NCI-H2227 treated with DMSO at 0.1 percent for 48 hours (cell line): ENCODE results near the gene IL1R1.

Experiments used
- DNase-seq: peaks from one replicate; lab custom pipeline; 2025; lab: John Stamatoyannopoulos, UW

Gene IL1R1

DNA sequence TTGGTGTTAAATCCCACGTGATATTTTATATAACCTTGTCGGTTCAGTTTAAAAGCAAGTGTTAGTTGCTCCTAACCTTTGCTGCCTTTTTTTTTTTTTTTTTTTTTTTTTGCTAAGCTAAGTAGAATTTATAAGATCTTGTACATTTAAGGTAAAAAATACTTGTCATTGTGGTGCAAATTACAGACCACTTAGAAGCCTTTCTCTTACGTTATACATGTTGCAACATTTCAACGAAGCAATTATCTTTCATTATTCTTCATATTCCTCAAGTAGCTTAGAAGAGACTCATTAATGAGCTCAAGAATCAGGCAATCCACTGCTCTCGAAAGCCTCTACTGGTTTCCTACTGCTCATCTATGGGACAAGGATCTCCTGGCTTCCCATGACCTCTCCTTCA is 29.4 kb downstream of the IL1R1 start:
- no peak for DNase-seq

DNA sequence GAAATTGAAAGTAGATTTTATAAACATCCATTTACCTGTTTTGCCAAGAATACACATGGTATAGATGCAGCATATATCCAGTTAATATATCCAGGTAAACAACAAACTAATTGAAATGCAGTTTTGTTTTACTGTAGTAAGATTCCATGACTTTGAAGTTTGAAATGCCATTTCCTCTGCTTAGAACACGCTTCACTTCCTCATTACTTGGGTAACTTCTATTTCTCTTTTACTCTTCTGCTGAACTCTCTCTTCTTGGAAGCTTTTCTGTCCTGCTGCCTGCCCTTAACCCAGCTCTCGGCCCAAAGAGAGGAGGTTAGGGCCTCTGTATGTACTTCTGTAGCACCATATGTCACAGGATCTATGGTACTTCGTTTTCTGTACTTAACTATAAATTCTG is 30.2 kb downstream of the IL1R1 start:
- DNase-seq: no peak

DNA sequence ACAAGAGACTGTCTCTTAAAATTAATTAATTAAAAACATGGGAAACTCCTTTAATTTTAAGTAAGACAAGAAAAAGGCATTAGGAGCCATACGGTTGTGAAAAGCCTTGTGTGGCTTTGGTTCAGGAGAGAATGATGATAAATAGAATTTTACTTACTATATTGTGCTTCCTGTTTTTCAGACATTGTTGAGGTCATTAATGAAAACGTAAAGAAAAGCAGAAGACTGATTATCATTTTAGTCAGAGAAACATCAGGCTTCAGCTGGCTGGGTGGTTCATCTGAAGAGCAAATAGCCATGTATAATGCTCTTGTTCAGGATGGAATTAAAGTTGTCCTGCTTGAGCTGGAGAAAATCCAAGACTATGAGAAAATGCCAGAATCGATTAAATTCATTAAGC is 33.6 kb downstream of the IL1R1 start:
- DNase-seq: no peak

DNA sequence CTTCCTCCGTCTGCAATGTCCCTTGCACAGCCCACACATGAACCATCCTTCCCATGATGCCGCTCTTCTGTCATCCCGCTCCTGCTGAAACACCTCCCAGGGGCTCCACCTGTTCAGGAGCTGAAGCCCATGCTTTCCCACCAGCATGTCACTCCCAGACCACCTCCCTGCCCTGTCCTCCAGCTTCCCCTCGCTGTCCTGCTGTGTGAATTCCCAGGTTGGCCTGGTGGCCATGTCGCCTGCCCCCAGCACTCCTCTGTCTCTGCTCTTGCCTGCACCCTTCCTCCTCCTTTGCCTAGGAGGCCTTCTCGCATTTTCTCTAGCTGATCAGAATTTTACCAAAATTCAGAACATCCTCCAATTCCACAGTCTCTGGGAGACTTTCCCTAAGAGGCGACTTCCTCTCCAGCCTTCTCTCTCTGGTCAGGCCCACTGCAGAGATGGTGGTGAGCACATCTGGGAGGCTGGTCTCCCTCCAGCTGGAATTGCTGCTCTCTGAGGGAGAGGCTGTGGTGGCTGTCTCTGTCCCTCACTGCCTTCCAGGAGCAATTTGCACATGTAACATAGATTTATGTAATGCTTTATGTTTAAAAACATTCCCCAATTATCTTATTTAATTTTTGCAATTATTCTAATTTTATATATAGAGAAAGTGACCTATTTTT is 35.4 kb downstream of the IL1R1 start:
- DNase-seq: no peak

DNA sequence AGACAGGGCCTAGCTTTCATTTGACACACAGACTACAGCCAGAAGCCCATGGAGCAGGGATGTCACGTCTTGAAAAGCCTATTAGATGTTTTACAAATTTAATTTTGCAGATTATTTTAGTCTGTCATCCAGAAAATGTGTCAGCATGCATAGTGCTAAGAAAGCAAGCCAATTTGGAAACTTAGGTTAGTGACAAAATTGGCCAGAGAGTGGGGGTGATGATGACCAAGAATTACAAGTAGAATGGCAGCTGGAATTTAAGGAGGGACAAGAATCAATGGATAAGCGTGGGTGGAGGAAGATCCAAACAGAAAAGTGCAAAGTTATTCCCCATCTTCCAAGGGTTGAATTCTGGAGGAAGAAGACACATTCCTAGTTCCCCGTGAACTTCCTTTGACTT is 36.5 kb downstream of the IL1R1 start:
- DNase-seq: no peak

DNA sequence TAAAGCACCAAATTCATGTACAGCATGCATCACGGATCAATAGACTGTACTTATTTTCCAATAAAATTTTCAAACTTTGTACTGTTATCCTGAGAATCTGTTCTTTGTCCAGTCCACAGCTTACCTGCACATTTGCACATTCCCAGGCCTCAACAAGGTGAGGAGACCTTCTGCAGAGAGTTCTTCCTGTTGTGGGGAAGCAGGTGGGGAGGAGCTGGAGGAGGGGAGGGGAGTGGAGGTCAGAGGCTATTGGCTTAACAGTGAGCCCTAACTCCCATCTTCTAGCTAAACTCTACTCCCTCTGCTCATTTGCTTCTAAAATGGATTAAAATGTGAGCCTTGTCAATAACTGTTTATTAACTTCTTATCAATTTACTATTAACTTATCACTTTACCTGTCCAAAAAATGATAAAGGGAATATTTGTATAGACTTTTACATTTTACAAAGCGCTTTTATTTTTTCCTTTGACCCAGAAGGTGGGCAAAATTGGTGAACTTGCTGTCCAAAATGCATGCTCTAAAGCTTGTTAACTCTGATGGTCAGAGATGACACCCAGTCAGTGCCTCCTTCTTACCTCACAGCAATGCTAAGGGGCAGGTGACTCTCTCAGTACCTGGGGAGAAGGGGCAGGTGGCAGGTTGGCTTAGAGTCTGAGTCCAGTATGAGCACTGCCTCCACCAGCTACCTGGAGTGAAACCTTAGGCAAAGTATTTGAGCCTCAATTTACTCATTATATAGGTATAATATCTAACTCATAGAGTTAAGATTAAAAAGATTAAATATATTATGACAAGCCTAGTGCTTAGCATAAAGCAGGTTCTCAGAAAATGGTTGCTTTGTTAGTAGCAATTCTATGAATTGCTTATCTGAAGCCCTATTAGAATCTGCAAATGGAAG is 37.5 kb downstream of the IL1R1 start:
- DNase-seq: no peak

DNA sequence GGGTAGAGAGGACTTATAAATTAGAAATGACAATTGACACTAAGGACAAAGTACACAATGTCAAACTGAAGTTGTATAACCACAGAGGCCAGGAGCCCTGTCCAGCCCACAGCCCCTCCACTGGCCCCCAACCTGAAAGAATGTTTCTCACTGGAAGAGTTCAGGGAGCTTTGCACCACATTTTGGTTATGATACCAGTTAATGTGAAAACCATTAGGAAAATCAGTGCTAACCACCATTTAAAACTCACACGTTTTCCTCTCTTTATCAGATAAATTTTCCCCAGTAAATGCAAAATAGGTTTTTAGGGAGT is 38.1 kb downstream of the IL1R1 start:
- DNase-seq: no peak

DNA sequence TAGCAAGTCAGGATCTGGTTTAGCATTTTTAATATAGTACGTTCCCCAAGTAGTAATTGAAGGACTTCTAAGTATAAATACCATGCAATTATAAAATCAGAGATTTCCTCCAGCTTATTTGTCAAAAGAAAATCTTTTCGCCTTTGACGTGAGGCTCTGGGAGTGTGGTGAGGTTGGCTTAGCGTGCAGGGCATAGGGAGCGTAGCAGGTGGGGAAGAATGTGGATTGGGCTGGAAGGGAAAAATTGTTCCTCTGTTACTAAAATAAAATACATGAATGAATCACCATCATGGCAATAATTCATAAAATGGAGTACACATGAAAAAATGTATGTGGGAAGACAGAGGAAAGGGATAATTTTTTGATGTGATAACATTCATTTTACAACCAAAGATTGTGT is 38.8 kb downstream of the IL1R1 start:
- no peak for DNase-seq

DNA sequence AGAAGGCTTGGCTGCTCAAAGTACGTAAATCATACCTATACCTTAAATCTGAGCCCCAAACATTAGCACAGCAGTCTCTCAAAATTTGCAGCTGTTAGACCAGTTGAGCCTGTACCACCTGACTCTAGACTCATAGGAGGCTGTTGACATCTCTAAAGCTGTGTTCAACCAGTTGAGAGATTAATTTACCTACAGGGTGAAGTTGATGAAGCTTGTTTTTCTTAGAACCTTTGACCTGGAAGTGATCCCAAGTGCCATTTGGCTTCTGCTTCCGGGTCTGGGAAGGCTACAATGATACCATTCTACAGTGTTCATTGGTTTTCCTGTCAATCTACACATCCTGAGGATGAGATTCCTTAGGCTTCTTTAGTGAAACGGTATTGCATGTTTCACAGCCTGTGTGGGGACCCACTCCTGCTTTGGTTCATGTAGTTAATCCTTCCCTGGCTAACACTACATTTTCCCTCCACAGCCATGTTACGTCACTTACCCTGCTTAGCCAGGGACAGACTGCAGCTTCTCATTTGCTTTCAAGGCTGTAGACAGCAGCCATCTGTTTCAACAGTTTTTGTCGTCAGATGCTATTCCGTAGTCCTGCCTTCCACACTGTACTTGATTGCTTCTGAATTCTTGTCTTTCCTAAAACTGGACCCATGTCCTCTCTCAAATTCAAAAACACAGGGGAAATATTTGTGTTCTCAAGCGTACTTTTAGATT is 39.5 kb downstream of the IL1R1 start:
- no peak for DNase-seq

DNA sequence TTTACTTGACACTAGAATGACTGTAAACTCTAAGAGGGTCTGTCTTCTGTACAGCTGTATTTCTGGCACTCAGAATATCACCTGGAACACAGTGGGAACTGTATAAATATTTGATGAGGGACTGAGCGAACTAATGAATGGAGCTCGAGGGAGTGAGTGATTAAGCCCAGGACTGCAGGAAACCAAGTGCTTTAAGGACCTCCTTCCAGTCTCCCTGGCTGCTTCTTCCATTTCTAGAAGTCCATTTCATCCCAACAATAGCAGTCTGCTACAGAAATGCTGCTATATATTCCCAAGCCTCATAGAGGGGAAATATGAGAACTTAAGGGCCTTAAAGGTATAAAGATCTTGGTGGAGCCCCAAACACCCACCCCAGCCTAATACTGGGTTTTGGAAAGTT is 41.5 kb downstream of the IL1R1 start:
- DNase-seq: no peak

DNA sequence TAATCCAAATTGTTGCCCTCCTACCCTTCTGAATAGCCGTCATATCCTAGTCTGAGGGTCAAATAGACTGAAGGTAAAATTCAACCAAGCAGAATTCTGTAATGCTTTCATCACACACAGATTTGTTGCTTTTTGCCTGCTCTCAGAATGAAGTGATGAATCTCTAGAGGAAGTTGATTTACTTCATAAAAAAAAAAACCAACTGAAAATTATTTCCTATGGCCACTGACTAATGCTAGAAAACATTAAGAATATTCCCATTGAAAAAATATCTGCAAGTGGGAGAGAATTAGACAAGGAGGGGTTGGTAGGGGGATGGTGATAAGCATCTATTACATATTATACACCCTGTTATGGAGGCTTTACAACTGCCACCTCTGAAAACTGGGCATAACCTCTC is 42.0 kb downstream of the IL1R1 start:
- no peak for DNase-seq

DNA sequence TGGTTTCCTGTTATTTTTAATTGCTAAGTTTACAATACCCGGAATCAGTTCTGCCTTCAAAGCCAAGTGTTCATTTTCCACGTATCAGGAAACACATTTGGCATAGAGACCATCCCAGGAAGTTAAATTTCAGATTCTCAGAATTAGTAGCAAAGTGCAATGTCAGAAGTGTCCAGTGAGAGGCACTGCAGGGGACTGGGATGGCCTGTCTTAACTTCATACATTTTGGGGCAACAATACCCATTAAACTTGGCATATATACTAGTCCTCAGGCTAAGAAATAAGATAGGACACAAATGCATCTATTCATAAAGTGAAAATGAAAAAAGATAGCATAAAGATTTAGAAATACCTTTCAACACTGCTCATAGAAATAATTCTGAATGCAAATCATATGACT is 42.8 kb downstream of the IL1R1 start:
- DNase-seq: no peak

DNA sequence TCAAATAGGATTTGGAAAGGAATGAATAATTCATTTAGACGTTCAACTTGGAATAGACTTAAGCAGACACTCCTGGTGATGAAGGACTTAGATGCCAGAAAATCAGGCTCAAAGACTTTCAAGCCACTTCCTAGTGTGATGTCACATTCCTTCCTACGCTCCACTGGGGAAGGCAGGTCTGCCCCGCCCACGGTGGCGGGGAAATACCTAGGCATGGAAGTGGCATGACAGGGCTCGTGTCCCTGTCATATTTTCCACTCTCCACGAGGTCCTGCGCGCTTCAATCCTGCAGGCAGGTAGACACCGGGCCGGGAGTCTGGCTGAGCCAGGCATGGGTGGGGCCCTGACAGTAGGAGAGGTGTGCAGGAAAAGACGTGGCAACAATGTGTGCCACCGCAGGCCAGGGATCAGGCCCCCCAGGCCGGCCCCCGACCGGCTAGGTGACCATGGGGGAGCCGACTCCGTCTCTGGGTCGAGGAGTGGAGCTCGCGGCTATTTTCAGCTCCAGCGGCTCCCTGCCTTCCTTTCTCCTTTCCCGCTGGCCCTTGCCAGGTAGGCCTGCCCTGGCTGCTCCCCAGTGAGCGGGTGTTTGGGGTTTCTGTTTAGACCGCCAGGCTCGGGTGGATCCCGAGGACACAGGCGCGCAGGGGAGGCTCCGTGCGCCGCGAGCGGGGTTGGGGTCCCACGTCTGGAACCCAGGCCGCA is 44.4 kb downstream of the IL1R1 start, which contains the start of gene IL1RL2:
Gene IL1RL2, plus strand, starts transcription at position 233 of the 705 bp plus-strand sequence. CDS start 845 bp downstream, outside the sequence.
- no peak for DNase-seq

DNA sequence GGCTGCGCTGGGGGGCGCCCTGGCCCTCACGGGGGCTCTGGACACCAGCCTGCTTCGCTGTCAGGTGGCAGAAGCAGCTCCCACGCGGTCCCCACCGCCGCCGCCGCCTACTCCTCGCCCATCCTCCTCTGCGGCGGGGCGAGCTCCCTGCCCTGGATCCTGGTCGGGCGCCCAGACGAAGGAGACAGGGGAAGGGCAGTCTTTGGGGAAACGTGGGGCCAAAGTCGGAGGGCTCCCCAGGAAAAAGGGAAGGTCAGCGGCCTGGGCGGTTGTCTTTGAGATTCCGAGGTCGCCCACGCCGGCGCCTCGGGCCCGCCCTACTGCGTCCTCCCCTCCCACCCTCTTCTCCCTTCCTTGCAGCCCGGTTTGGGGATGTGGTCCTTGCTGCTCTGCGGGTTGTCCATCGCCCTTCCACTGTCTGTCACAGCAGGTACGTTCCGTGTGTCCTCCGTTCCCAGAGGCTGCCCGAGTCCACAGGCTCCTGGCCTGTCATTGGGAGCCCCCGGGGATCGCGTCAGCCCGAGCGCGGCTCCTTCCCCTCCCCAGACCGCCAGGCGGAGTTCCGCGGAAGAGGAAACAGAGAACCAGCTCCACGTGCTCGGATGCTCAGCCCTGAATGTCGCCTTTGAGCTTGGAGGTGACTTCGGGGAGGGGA is 45.1 kb downstream of the IL1R1 start:
- no peak for DNase-seq

DNA sequence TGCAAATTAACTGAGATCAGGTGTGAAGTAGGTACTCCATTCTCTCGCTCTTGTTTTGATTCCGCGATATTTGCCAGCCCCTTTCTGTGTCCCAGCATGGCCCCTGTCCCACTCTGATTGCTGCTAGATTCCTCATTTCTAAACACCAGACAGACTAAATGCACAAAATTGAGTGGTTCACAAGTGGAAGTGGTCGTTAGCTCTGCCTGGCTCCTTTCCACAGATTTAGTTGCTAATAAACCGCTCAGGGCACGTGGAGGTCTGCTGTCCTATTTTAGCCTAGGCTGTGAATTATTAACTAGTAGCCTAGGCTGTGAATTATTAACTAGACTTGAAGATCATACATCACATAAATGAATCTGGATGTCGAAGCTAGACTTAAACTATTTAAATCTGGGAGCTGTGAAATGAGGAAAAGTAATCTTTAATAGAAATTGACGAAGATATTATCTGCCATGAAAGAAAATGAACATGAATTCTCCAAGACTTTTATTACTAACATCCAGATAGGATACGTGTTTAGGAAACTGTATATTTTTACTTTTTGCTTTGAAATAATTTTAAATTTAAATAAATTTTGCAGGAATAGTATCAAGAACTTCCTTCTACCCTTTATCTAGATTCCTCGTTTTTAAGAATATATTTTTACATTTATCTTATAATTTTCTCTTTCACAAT is 48.0 kb downstream of the IL1R1 start:
- no peak for DNase-seq

DNA sequence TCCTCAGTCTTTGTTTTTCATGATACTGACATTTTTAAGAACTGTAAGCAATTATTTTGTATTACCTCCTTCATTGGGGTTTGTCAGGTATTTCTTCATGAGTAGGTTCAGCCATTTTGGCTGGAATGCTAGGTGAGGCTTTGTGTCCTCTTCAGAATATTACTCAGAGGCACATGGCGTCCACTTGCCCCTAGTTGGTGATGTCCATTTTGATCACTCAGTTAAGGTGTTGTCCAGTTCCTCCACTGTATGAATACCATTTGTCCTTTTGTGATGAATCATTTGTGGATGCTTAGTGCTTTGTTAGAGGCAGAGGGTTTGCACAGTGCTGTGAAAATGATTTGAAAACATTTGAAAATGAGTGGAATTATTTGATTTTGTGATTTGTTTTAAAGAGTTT is 49.0 kb downstream of the IL1R1 start:
- no peak for DNase-seq

DNA sequence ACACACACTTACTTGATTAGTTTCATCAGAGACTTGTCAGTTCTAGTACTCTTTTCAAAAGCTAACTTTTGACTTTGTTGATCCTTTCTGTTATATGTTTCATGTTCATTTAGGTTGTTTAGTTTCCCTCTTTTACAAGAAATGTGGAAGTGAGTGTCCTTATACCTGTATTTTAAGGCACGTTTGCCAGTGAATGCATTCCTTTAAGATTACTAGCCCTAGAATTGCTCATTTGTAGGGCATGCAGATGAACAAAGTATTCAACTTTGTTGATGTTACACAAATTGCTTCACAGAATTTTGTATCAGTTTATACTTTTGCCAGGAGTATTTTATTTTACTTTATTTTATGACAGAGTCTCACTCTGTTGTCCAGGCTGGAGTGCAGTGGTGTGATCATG is 50.5 kb downstream of the IL1R1 start:
- DNase-seq: no peak

DNA sequence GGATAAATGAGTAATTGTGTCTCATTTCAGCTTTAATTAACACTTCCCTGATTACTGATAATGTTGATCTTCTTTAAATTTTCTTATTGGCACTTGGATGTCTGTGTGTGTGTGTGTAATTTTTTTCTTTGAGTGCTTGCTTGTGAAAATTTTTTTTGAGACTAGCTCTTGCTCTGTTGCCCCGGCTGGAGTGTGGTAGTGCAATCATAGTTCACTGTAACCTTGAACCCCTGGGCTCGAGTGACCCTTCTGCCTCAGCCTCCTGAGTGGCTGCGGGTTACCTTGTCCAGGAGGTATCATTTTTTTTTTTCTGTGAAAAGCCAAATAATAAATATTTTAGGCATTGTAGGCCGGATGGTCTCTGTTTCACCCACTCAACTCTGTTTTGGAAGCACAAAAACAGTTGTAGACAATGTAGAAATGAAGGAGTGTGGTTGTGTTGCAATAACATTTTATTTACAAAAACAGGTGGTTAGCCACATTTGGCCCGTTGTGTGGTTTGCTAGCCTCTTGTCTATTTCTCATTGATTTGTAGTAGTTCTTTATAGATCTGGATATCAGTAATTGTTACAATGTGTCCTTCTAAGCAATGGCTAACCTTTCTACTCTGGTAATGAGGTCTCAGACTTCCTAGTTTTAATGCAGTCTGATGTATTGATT is 52.2 kb downstream of the IL1R1 start:
- no peak for DNase-seq

DNA sequence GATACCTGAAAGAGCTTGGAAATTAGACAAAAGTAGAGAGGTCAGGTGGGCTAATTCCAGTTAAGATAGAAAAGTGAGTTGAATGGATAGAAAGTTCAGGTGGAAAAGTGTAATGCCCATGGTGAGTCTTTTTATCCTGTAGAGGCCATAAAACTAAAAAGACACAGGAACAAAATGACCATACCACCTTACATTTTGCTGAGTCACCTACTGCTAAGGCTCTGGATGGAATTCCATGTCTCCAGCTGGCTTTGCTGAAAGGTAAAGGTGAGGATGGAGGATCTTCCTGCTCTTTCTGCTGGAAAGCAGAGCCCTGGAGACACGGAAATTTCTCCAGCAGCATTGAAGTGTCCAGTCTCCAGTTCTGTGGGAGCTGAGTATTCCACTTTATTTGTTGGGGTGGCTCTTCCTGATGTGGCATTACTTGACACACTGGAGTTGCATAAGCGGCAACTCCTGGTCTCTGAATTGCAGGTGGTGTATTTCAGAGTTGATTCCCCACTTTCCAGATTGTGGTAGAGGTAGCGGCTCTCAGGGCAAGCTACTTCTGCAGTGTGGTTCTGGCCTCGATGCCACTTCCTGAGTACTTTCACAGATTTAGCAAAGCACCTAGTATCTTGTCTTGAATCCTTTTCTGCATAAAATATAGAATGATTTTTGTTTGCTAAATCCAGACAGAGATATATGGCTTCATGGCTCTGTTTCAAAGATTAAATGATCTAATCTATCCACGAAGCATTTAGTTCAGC is 55.0 kb downstream of the IL1R1 start:
- no peak for DNase-seq

DNA sequence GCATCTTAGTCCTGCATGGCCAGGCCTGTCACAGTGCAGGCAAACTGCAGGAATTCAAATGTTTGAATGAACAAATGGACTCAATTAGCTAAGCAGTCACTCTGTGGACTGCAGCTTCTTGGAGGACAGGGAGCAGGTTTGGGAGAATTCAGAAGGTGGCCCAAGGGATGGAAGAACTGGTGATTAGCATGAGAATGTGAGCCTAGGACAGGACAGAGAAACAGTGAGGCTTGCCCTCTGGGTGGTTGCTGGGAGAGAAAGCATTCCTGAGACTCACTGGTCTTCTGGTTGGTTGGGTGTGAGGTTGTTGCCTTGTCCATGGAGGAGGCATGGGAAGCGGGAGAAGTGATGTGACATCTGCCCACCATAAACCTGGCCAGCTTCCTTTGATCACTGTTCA is 58.0 kb downstream of the IL1R1 start:
- no peak for DNase-seq
